Stimulated activated naive CD8-positive, alpha-beta T cell treated with anti-CD3 and anti-CD28 coated beads, Interleukin-15, Interleukin-2, amounts not matched to agents 100 U/mL and 50 U/mL, for 24 hours (primary cell): ENCODE results near the gene CLN5.

Source experiments
- ATAC-seq: fragments of 150-1000 bp; cut with Tn5 transposase; one replicate; pipeline ENCODE4 v1.10.0; 2021
- DNase-seq: peaks from one replicate; pipeline ENCODE4 v3.0.0; 2021

The CLN5 gene

GRCh38 chr13:77019756-77020155, 27.9 kb downstream of the CLN5 start:
- DNase-seq (no peak), ATAC-seq (no peak)

DNA sequence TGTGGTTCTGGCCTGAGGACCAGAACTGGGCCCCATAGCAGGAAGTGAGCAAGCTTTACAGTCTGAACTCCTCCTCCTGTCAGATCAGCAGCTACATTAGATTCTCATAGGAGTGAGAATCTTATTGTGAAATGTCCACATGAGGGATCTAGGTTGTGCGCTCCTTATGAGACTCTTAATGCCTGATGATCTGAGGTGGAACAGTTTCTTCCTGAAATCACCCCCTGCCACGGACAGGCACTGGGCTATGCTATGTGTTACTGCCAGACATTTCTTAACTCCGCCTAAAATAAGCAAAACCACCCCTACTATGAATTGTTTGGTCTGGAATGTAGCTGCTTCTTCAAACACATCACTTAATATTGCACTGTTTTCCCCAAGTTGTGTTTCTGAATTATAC, 30.5 kb downstream of the CLN5 start:
- ATAC-seq (no peak), DNase-seq (no peak)

DNA sequence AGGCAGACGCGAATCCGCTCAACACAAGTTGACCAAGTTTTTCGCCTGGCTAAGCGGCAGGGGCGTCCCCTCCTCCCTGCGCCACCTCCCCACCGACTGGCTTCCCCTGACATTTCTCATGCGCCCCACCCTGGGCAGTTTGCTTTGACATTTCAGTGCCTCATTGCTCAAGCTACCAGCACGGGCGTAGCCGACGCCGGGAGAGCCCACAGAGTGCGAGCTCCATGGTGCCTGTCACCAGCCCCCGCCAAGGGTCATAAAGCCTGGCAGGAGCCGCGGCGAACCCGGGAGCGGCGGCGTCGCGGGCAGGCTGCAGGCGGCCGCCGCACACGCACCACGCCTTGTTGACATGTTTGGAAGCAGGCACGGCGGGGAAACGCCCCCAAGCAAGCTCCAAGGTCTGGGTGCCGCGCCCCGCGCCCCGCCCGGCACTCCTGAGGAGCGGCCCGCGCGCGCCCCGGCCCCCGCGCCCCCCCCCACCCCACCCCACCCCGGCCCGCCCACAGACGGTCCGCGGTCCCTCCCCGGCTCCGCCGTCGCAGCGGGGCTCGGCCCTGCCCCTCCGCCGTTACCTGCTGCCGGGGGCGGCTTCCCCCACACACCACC, 34.5 kb downstream of the CLN5 start:
- peak; percentile 75 for ATAC-seq
- peak; percentile 84 for DNase-seq

DNA sequence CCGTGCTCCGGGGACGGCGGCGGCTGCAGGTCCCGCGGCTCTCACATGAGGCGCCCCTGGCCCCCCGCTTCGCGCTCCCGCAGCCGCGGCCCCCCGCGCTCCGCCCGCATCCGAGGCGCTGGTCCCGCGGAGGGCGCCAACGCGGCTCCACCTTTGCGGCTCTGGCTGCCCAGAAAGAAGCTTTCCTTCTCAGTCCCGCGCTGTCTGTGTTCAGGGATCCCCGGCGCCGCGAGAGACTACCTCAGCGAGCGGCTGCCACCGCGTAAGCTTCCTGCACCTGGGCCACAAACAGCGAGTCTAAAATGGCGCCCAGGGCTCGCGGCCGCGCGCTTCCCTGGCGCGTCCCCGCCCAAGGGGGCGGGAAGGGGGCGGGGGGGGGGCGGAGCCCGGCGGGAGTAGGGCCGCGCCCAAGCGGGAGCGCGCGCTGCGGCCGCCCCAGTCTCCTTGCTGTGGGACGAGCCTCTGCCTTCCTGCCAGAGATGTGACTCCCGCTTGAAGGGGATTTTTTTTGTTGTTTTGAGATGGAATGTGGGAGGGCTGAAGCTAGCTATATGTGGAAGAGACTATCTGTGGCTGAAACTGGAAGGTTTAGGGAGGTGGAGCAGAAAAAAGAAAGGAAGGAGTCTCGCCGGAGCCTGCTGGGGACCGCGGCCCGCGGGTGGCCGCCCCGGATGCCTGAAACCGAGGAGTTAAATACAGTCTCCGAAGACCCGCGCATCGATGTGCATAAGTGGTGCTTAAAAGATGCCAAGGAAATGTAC, 35.2 kb downstream of the CLN5 start, which contains the start of gene FBXL3:
TSS of gene FBXL3 (minus strand) at position 299 of the 761 bp plus-strand sequence. CDS start 5,299 bp downstream, outside the sequence.
- DNase-seq (peak; percentile 80), ATAC-seq (peak; percentile 72)

DNA sequence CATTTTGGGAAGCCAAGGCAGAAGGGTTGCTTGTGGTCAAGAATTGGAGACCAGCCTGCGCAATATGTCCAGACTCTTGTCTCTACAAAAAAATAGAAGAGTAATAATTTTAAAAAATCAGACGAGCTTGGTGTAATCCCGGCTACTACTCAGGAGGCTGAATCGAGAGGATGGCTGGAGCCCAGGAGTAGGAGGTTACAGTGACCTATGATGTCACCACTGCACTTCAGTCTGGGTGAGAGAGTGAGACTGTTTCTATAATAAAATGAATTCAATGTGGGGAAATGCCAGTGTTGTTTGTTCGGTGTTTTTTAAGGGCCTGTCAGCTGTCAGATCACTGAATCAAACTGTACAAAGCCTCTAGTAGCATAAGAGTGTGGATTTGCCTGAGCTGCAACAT, 36.3 kb downstream of the CLN5 start:
- DNase-seq: no peak
- no peak for ATAC-seq

DNA sequence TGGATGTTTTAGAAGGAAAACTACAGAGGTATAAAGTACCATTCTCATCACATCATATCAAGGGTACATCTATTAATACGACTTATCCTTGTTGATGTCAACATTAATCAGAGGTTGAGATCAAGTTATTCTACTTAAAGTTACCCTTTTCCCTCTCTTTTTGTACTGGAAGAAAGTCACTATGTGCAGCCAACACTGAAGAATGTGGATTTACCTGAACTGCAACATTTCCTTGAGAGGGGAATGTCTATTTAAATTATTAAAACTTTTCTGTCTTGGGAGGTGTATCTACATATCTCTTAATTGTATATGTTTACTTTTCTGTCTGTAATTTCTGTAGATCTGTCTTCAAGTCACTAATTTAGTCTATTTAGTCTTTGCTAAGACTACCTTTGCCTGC, 37.6 kb downstream of the CLN5 start:
- ATAC-seq: no peak
- DNase-seq: no peak

DNA sequence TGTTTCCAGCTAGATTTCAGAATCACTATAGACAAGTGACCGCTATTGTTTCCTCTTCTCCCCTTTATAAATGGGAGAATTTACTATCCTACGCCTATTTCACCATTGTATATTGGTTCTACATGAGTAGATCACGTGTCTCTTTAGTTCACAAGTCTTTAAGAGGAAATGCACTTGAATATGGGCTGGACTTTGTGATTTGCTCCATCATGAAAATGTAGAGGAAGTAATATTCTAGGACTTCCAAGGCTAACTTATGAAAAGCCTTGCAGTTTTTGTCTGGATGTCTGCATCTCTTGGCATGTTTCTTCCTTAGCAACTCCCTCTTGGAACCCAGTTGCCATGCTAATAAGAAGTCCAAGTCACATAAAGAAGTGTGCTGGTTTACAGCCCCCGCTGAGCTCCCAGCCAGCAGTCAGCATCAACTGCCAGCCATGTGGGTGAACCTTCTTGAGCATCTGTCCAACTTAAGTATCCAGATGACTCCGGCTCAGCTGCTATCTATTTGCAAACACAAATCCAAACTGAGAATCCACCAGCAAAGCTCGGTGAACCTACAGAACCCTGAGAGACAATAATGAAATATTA, 39.9 kb downstream of the CLN5 start:
- ATAC-seq (no peak), DNase-seq (no peak)

DNA sequence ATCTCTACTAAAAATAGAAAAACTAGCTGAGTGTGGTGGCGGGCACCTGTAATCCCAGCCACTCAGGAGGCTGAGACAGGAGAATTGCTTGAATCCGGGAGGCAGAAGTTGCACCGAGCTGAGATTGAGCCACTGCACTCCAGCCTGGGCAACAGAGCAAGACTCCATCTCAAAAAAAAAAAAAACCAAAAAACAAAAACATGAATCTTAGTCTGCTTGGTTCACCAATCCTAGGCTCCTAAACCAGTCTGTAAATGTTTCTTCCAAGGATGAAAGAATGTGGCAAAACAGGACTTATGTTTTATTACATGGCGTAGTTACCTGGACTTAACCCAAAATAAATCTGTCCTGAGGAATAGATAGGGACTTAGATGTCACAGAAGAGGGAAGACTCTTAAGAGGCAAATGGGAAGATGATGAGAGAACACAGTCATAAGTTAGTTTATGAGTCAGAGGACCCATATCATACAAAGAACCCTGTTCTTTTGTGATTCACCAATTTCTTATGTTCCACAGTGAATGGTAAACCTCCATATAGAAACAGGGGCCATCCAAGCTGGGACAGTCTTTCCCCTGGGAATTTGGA, 41.9 kb downstream of the CLN5 start:
- DNase-seq: no peak
- peak; percentile 80 for ATAC-seq

DNA sequence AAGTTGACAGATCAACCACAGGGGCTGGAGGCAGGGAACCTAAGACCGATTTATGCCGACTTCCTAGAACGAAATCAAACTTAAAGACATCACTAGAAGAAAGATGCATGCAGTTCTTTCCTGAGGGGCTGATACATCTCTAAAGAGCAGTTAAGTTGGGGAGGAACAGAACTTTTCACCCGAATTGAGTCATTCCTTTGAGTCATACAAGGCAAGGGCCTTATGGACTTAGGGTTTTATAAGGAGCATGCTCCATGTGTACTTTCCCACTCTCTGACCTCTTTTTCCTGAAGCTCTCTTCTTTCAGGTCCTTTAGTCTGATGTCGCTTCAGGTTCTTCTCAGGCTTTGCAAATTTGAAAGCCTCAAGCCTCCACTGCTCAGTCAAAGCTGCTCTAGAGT, 43.0 kb downstream of the CLN5 start:
- DNase-seq (no peak), ATAC-seq (peak; percentile 55)

DNA sequence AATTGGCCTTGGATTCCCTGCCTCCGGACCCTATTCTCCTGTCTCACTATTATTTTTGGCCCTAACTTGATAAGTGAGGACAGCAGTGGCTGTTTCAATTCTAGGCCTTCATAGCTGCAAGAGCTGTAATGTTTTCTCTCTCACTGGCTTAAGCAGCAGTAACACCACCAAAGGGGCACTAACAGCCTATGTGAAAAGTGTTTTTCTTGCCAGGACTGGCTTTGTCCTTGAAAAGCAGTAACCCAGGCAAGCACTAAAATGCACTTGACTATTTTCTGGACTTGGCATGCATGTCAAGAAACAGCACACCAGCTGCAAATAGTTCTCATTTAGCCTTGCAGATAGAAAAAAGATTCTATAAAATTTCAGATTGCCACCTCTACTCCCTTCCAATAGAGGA, 44.4 kb downstream of the CLN5 start:
- DNase-seq (no peak), ATAC-seq (no peak)

GRCh38 chr13:77038907-77039480, 47.1 kb downstream of the CLN5 start:
- no peak for ATAC-seq
- DNase-seq: no peak

- DNase-seq (no peak), ATAC-seq (no peak)
Observed at GRCh38 chr13:77040076-77040475, 48.2 kb downstream of the CLN5 start.

DNA sequence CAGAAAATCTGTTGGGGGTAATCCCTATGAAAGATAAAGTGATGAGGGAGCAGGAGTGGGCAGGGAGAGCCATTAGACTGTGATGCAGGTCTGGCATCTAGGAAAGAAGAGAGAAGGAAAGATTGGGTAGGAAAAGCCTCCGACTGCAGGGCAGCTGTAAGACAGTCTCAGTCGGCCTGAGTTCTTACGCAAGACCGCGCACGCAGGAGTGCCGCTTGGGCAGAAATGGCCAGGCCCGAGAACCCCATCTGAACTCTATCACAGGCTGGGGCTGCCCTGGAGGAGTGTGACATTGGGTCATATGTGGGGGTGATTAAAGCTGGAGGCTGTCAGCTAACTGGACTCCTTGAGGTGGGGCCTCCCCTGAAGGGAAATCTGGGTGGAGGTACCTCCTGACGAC, 49.0 kb downstream of the CLN5 start:
- DNase-seq: no peak
- no peak for ATAC-seq

DNA sequence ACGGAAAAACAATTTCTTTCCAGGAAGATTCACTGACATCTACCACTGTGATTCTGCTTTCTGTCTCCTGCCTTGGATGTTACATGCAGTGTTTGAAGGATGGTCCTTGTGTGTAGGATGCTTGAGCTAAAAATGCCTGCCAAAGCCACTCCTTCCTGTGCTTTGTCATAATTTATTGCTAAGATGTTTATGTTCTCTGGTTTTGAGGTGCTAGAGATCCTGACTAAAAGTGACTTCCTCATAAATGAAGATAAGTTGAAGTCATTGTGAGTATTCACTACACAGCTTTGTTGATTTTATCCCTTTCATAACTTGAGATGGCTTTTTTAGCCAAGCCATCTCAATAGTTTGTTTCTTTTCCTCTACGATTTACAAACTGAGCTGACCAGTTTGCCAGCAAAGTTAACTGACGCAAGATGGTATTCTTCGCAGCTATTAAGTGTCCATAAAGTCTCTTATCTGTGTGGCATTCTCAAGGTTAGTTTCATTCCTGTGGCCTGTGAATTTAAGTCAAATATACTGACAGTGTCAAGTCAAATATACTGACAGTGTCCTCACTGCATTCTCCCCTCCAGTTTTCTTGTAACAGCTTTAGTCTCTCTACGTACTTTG, 50.8 kb downstream of the CLN5 start:
- ATAC-seq: no peak
- DNase-seq: no peak

GRCh38 chr13:77047649-77048343, 55.9 kb downstream of the CLN5 start:
- DNase-seq: no peak
- no peak for ATAC-seq

DNA sequence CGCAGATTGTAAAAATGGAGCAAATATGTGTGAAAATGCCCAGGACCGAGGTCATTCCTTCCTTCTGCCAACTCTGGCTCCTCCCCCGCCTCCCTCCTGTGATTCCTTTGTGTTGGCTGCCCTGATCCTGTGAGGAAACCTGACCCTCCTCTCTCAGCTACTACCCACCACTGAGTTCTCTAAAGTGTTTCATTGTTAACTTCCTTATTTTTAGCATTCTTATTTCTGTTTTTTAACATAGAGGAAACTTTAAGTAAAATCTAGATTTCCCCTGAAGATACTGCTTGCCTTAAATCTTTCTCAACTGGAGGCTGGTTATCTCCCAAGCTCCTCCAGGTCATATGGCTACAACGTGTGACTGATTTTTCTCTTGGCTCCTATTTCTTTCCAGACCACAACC, 56.8 kb downstream of the CLN5 start:
- no peak for ATAC-seq
- DNase-seq: no peak

DNA sequence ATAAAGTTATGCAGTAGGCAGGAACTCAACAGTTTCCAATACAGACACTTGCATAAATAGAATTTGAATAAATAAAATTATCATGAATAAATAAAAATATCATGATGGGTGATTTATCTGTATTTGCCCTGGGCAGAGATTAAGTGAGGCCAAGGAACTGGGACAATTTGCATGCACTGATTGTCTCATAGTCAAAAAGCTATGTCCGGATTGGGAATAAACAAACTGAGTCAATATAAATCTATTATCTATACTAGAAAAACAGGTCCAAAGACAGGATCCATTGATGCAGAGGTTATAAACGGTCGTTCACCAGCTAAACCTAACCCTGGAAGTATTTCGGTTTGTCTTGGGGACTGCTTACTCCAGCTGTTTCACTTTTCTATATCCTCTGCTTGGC, 61.3 kb downstream of the CLN5 start:
- no peak for ATAC-seq
- no peak for DNase-seq
